Stimulated activated CD4-positive, alpha-beta T cell treated with anti-CD3 and anti-CD28 coated beads, Interleukin-1b, Interleukin-23, amount 100 ng/mL, for 1 hour (primary cell): ENCODE measurements around the gene SGK1.
"Not testable (repeated sequence)": the region's sequence is repeated elsewhere in the genome, so short reads cannot be mapped to it uniquely, and the experiment has no call there.

Source experiments
- DNase-seq, 2 donors: peaks; one replicate each; pipeline ENCODE4 v3.0.0-alpha.2; 2020; ENCODE audit warnings: low read depth in 2 of 2

Gene SGK1

GRCh38 chr6:134223796-134224420, 94.0 kb downstream of the SGK1 start:
- DNase-seq, result no peak

- DNase-seq, result no peak
Measured at GRCh38 chr6:134221250-134221649, 96.7 kb downstream of the SGK1 start.

- no peak for DNase-seq
Measured at GRCh38 chr6:134217798-134218140, 100.1 kb downstream of the SGK1 start.

- no peak for DNase-seq
Measured at GRCh38 chr6:134217105-134217797, 100.7 kb downstream of the SGK1 start.

- DNase-seq, result no peak
Measured at GRCh38 chr6:134216301-134217010, 101.5 kb downstream of the SGK1 start.

- not testable (repeated sequence) for DNase-seq
Measured at GRCh38 chr6:134213410-134213809, 104.5 kb downstream of the SGK1 start.

- no peak for DNase-seq
Measured at GRCh38 chr6:134211297-134211696, 106.6 kb downstream of the SGK1 start.

- no peak for DNase-seq
Measured at GRCh38 chr6:134207421-134207820, 110.5 kb downstream of the SGK1 start.

GRCh38 chr6:134205366-134205765, 112.5 kb downstream of the SGK1 start:
- DNase-seq, result no peak

GRCh38 chr6:134204759-134205158, 113.2 kb downstream of the SGK1 start:
- not testable (repeated sequence) for DNase-seq

- DNase-seq, result no peak
Measured at GRCh38 chr6:134204031-134204430, 113.9 kb downstream of the SGK1 start.

- no peak for DNase-seq
Measured at GRCh38 chr6:134201716-134202115, 116.2 kb downstream of the SGK1 start.

- DNase-seq, result no peak
Measured at GRCh38 chr6:134199848-134200606, 117.9 kb downstream of the SGK1 start.

- DNase-seq, result no peak
Measured at GRCh38 chr6:134198093-134198492, 119.8 kb downstream of the SGK1 start.

GRCh38 chr6:134197685-134198084, 120.2 kb downstream of the SGK1 start:
- not testable (repeated sequence) for DNase-seq

GRCh38 chr6:134196568-134197193, 121.2 kb downstream of the SGK1 start:
- no peak for DNase-seq

GRCh38 chr6:134195985-134196384, 121.9 kb downstream of the SGK1 start:
- no peak for DNase-seq

GRCh38 chr6:134195164-134195906, 122.6 kb downstream of the SGK1 start:
- DNase-seq, result no peak

- DNase-seq, result no peak
Measured at GRCh38 chr6:134193536-134194498, 124.1 kb downstream of the SGK1 start.

GRCh38 chr6:134192609-134193008, 125.3 kb downstream of the SGK1 start:
- not testable (repeated sequence) for DNase-seq
